Smooth muscle cell (in vitro differentiated cells): ENCODE measurements around the gene LGR5. TPM values are rescaled to one million over a fixed set of nuclear protein-coding genes. Genes with fewer than 3 reads are reported as not detected.
A peak's percentile ranks its signal among the peaks of the same experiment; 100 is the strongest.

Experiments
- DNase-seq: peaks from one replicate; lab custom pipeline; 2025; ENCODE audit not compliant: unreplicated experiment; lab: John Stamatoyannopoulos, UW
- H2AFZ ChIP-seq: fragments of 200-600 bp; sonication (generic); 2 replicates; pipeline ENCODE4 v1.6.0; 2016; ENCODE audit warnings: antibody characterized with exemption, low read depth, mild to moderate bottlenecking
- H3F3A ChIP-seq: fragments of 200-600 bp; sonication (generic); 2 replicates; pipeline ENCODE4 v1.6.0; 2017; ENCODE audit warnings: antibody characterized with exemption, low read depth
- H3K27ac ChIP-seq: fragments of 200-600 bp; sonication (generic); 2 replicates; pipeline ENCODE4 v1.5.1; 2016; ENCODE audit warnings: low read depth, mild to moderate bottlenecking
- H3K27me3 ChIP-seq: fragments of 200-600 bp; sonication (generic); 2 replicates; pipeline ENCODE4 v1.6.1; 2016; ENCODE audit warnings: low read depth, mild to moderate bottlenecking
- H3K36me3 ChIP-seq: fragments of 200-600 bp; sonication (generic); 2 replicates; pipeline ENCODE4 v1.5.1; 2016; ENCODE audit warnings: low read depth
- H3K4me1 ChIP-seq: fragments of 200-600 bp; sonication (generic); 2 replicates; pipeline ENCODE4 v1.5.1; 2016; ENCODE audit warnings: low read depth
- H3K4me2 ChIP-seq: fragments of 200-600 bp; sonication (generic); 2 replicates; pipeline ENCODE4 v1.6.0; 2016; ENCODE audit warnings: mild to moderate bottlenecking
- H3K4me3 ChIP-seq: fragments of 200-600 bp; sonication (generic); 2 replicates; pipeline ENCODE4 v1.5.1; 2016; ENCODE audit warnings: mild to moderate bottlenecking
- H3K79me2 ChIP-seq: fragments of 200-600 bp; sonication (generic); 2 replicates; pipeline ENCODE4 v1.6.0; 2016; ENCODE audit warnings: low read depth, mild to moderate bottlenecking
- H3K9ac ChIP-seq: fragments of 200-600 bp; sonication (generic); 2 replicates; pipeline ENCODE4 v1.6.0; 2016; ENCODE audit warnings: low read depth
- H3K9me3 ChIP-seq: fragments of 200-600 bp; sonication (generic); replicated peaks from 2 replicates; pipeline ENCODE4 v1.5.1; 2016; ENCODE audit warnings: low read depth
- H4K20me1 ChIP-seq: fragments of 200-600 bp; sonication (generic); 2 replicates; pipeline ENCODE4 v1.6.0; 2016; ENCODE audit warnings: low read depth
- WGBS: methylation state at CpG from one replicate; pipeline ENCODE4 v1.1.7; 2016; ENCODE audit warnings: low lambda C conversion rate; 5-methylcytosine and 5-hydroxymethylcytosine counted together
- polyA plus RNA-seq: library from polyadenylated mRNA; unstranded; fragments of >200 nt; fragmentation: Nextera tagmentation; extraction: Ambion mirVana; gene quantifications from 2 replicates; pipeline ENCODE4 v1.2.1, GENCODE V29; 2016
- total RNA-seq: library from RNA; depleted of rRNA; stranded (reverse); fragments of >200 nt; gene quantifications from 2 replicates; pipeline ENCODE4 v1.2.3, GENCODE V29; 2014
- TF ChIP-seq, protein P1 (sequence below): fragments of 200-600 bp; sonication (generic); IDR thresholded peaks from 2 replicates; pipeline ENCODE4 v1.5.1; 2017; ENCODE audit warnings: borderline replicate concordance, mild to moderate bottlenecking, antibody characterized with exemption; ENCODE audit not compliant: insufficient read depth, poor library complexity, severe bottlenecking

LGR5 gene
- total and polyA plus RNA-seq, 2 experiments from 2014 or later = 0.30 to 0.54 TPM

DNA sequence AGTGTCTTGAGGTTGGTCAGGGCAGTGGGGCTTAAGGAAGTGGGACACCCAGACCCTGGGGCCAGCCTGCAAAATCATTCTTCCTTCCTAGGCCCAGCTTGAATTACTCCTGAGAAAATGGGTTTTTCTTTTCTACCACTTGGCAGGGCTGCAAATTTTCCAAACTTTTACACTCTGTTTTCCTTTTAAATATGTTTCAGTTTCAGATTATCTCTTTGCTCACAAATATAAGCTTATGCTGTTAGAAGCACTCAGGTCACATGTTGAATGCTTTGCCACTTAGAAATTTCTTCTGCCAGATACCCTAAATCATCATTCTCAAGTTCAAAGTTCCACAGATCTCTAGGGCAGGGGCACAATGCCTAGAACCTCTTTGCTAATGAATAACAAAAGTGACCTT is 2.9 kb upstream of the LGR5 start:
- Histone ChIP-seq H3K36me3 (no peaks in the 10 kb centered on the region), H3K4me3 (no peak overlapping the region), H3K9me3 (no peaks in the 10 kb centered on the region), H3K27me3 (peaks cover 43% of the 10 kb centered on the region), H3K4me1 (peaks cover 13% of the 10 kb centered on the region), H3K79me2 (no peaks in the 10 kb centered on the region), H3K27ac (no peak overlapping the region), H4K20me1 (no peaks in the 10 kb centered on the region), H3F3A (no peaks in the 10 kb centered on the region), H2AFZ (no peak overlapping the region), H3K4me2 (no peak overlapping the region), H3K9ac (no peak overlapping the region)
- no peak for DNase-seq
- TF ChIP-seq, protein P1, sequence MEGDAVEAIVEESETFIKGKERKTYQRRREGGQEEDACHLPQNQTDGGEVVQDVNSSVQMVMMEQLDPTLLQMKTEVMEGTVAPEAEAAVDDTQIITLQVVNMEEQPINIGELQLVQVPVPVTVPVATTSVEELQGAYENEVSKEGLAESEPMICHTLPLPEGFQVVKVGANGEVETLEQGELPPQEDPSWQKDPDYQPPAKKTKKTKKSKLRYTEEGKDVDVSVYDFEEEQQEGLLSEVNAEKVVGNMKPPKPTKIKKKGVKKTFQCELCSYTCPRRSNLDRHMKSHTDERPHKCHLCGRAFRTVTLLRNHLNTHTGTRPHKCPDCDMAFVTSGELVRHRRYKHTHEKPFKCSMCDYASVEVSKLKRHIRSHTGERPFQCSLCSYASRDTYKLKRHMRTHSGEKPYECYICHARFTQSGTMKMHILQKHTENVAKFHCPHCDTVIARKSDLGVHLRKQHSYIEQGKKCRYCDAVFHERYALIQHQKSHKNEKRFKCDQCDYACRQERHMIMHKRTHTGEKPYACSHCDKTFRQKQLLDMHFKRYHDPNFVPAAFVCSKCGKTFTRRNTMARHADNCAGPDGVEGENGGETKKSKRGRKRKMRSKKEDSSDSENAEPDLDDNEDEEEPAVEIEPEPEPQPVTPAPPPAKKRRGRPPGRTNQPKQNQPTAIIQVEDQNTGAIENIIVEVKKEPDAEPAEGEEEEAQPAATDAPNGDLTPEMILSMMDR = no peak

DNA sequence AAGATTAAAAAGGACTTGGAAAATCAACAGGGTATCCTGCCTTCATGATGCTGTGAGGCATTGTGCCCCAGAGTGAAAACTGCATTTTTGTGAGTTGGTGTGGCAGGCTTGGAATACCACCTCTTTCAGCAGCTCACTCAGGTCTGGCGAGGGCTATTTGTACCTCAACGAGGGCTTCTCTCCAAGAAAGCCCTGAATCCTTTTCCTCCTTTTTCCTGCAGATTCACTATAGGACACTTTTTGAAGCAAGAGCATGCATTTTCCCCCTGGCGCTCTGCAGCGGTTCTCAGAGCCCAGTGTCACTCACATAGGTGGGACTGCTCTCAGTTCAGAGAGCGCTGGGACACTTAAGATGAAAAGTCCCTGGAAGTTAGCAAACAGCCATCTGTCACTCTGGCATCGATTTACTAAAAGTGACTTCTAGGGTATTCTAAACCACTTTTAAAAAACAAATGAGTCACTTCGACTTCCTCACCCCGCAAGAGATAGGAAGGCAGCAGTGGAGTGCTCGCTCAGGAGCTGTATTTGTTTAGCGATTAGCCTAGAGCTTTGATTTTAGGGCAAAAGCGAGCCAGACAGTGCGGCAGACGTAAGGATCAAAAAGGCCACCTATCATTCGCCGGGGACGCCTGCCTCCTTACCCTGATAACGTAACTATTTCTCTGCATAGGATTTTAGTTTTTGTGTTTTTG is 782 bp upstream of the LGR5 start:
- DNase-seq = no peak
- Histone ChIP-seq H4K20me1 (no peaks in the 10 kb centered on the region), H3K36me3 (no peaks in the 10 kb centered on the region), H3K27me3 (peaks cover 64% of the 10 kb centered on the region), H3K9me3 (no peaks in the 10 kb centered on the region), H3F3A (no peaks in the 10 kb centered on the region), H3K4me1 (peaks cover 13% of the 10 kb centered on the region), H2AFZ (no peak overlapping the region), H3K4me2 (peak overlapping the region; percentile 92), H3K27ac (no peak overlapping the region), H3K4me3 (peak overlapping the region; percentile 57), H3K9ac (no peak overlapping the region), H3K79me2 (no peaks in the 10 kb centered on the region)
- TF ChIP-seq, protein P1 = no peak
- 3% methylated on average over 17 of the region's 17 CpGs for WGBS

DNA sequence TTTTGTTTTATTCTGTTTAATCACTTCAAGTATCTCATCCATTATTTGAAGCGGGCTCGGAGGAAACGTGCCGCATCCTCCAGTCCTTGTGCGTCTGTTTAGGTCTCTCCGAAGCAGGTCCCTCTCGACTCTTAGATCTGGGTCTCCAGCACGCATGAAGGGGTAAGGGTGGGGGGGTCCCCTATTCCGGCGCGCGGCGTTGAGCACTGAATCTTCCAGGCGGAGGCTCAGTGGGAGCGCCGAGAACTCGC is 311 bp upstream of the LGR5 start:
- peak overlapping the region; percentile 57 for H3K4me3 ChIP-seq
- no peak overlapping the region for H3K9ac ChIP-seq
- no peaks in the 10 kb centered on the region for H3F3A ChIP-seq
- 1% methylated on average over 15 of the region's 17 CpGs for WGBS
- no peak overlapping the region for H3K27ac ChIP-seq
- no peaks in the 10 kb centered on the region for H3K9me3 ChIP-seq
- TF ChIP-seq, protein P1 = no peak
- peak overlapping the region; percentile 92 for H3K4me2 ChIP-seq
- no peaks in the 10 kb centered on the region for H4K20me1 ChIP-seq
- H3K79me2 ChIP-seq = no peaks in the 10 kb centered on the region
- no peaks in the 10 kb centered on the region for H3K36me3 ChIP-seq
- DNase-seq = no peak
- H2AFZ ChIP-seq = no peak overlapping the region
- H3K27me3 ChIP-seq = peaks cover 68% of the 10 kb centered on the region
- H3K4me1 ChIP-seq = peaks cover 13% of the 10 kb centered on the region

DNA sequence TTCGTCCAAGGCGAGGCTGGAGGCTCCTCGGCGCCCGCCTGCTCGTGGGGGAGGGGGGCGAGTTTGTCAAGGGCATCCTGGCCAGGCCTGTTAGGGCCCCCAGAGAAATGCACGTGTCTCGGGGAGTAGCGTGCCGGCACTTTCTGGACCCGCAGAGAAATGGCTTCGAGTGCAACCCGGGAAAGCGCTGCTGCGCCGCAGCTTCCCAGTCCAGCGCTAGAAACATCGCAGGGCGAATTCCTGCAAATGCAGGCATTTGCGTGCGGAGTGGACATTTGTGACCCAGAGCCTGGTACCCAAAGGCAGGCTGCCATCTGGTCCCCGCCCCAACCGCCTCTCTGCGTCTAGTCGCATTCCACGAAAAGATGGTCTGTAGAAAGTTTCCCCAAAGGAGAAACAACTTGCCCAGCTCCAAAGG is 756 bp downstream of the LGR5 start:
- TF ChIP-seq, protein P1 = no peak
- Histone ChIP-seq H3K4me3 (peak overlapping the region; percentile 57), H4K20me1 (no peaks in the 10 kb centered on the region), H3K27me3 (peaks cover 68% of the 10 kb centered on the region), H3K9ac (no peak overlapping the region), H3K9me3 (no peaks in the 10 kb centered on the region), H3F3A (no peaks in the 10 kb centered on the region), H3K79me2 (no peaks in the 10 kb centered on the region), H3K36me3 (no peaks in the 10 kb centered on the region), H3K27ac (no peak overlapping the region), H2AFZ (no peak overlapping the region), H3K4me2 (peak overlapping the region; percentile 92), H3K4me1 (peaks cover 13% of the 10 kb centered on the region)
- DNase-seq = no peak
- WGBS = 3% methylated on average over 27 of the region's 27 CpGs
